Epithelial cell of esophagus (primary cell): ENCODE results near the gene SEC63.
"Not testable (repeated sequence)": the region's sequence is repeated elsewhere in the genome, so short reads cannot be mapped to it uniquely, and the experiment has no call there.

Experiments
- DNase-seq: peaks from one replicate; pipeline ENCODE4 v3.0.0; 2010; ENCODE audit warnings: low read depth
- H3K4me3 ChIP-seq: 2 replicates; pipeline ENCODE4 v1.5.1; 2011; ENCODE audit warnings: mild to moderate bottlenecking, low read length, control low read depth
- CTCF ChIP-seq: IDR thresholded peaks from 2 replicates; pipeline ENCODE4 v1.5.1; 2011; ENCODE audit warnings: low read depth, mild to moderate bottlenecking, low read length, control low read depth, inconsistent platforms; ENCODE audit not compliant: insufficient read depth; ENCODE audit errors: missing control alignments

Gene SEC63

GRCh38 chr6:107957909-107958688, at the start of gene SEC63:
Gene SEC63 (minus strand): TSS chr6:107958208. CDS start chr6:107958009, 199 bp downstream.
- H3K4me3 ChIP-seq, result peak within 1 kb of the TSS; percentile 78
- TF ChIP-seq CTCF, result no peak
- DNase-seq, result peak; percentile 98

GRCh38 chr6:108005961-108006360, 48.0 kb upstream of the SEC63 start:
- no peak for TF ChIP-seq CTCF
- no peak overlapping the region for H3K4me3 ChIP-seq
- no peak for DNase-seq

- DNase-seq, result no peak
- no peak for TF ChIP-seq CTCF
- H3K4me3 ChIP-seq, result no peak overlapping the region
Measured at GRCh38 chr6:108004861-108005260, 46.9 kb upstream of the SEC63 start.

- no peak overlapping the region for H3K4me3 ChIP-seq
- no peak for TF ChIP-seq CTCF
- DNase-seq, result peak; percentile 95
Measured at GRCh38 chr6:108002365-108003221, 44.6 kb upstream of the SEC63 start.

DNA sequence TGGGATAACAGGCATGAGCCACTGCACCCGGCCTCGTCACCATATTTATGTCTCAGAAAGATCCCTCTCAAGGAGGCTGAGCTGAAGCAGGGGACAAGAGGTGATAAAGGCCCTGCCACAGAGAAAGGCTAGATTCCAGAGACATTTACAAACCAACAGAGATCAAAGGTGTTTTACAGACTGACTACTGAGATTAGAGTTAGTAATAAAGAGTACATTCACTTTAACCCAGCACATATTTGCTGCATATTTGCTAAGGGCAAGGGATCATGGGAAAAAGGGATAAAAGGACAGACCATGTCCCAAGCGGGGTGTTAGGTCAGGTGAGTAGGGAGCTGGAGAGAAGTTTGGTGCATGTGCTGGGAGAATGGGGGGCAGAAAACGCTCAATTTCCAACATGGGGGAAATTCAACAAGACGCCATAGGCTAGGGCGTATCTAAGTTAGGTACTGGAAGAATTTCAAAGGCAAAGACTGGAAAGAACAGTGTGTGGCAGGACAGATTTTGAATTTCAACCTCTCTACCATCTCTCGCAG, 43.8 kb upstream of the SEC63 start:
- no peak for TF ChIP-seq CTCF
- no peak for DNase-seq
- no peak overlapping the region for H3K4me3 ChIP-seq

DNA sequence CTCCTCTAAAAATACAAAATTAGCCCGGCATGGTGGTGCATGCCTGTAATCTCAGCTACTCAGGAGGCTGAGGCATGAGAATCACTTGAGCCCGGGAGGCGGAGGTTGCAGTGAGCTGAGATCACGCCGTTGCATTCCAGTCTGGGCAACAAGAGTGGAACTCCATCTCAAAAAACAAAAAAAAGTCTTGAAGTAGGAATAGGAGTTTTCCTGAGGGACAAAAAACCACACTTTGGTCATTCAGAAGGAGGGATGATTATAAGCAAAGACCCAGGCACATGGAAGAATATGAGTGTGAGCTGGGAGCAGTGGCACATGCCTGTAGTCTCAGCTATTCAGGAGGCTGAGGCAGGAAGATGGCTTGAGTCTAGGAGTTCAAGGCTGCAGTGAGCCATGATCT, 42.3 kb upstream of the SEC63 start:
- DNase-seq, H3K4me3 ChIP-seq: not testable (repeated sequence)

- no peak for DNase-seq
- TF ChIP-seq CTCF, result no peak
- no peak overlapping the region for H3K4me3 ChIP-seq
Measured at GRCh38 chr6:107999341-107999740, 41.3 kb upstream of the SEC63 start.
